ENCODE measurements around the gene TRIB2.

Gene TRIB2

DNA sequence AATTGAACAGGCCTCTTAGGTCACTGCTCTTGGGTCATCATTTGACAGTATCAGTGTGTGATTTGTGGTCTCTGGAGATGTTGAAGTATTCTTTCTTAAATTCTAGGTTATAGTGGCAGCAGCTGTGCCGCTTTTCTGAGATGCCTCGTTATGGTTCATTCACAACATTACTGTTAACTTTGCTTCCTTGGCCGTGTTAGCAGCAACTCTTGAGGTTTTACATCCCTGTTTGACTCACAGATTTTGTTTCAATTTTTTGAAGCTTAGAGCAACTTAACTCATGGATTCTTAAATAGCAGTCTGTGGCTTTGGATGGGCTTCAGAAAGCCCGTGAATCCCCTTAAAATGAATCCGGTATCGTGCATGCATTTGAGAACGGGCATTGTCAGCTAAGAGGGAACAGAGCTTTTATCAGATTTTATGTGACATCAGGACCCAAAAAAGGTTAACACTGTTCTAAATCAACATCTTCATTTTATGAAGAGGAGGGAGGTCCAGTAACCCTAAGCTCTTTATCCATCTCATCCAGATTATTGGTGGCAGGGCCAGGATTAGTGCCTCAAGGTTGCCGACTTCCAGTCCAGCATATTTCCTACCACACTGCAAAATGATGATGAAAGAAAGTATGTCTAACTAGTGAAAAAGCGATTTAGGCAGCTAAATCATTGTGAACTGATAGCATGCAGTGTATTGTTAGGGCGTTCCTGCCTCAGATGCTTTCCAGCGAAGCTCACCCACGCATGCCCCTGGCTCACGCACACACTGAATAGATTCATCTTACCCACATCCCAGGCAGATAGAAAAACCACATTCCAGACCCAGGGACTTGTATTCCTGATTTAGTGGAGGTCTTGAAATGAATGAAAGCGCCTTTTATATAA is 5.1 kb downstream of the TRIB2 start:
- no peak for DNase-seq

DNA sequence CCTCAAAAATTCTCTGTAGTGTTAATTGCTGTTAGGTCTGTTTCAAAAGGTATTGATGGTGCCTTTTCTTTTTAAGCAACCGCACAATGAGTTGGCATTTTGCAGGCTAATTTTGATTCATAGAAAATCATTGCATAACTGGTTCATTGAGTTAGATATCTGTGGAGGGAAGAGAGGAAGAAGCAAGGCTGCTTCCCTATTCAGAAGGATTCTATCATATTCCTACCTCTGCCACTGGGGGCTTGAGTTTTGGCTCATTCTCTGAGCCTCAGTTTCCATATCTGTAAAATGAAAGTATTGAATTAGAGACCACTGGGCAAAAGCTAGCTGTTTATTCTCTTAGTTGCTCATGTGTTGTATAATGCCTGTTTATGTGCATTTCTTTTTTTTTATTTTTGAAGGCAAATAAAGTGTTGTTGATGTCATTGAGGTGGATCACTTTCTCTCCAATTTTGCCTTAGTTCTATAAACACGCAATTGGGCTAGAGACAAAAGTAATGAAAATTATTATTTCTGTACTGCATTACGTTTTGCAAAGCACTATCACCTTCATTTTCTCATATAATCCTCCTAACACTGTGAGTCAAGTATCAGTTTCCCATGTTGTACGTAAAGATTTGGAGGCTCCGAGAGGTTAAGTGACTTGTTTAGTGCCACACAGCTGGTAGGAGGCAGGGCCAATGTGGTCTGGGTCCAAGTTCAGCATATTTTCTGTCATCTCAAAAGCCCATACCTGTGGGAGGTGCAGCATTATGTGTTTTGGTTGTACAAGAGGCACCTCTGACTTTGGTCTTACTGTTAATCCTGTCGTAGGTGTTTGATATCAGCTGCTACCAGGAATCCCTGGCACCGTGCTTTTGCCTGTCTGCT is 5.9 kb downstream of the TRIB2 start:
- peak; percentile 65 for DNase-seq

DNA sequence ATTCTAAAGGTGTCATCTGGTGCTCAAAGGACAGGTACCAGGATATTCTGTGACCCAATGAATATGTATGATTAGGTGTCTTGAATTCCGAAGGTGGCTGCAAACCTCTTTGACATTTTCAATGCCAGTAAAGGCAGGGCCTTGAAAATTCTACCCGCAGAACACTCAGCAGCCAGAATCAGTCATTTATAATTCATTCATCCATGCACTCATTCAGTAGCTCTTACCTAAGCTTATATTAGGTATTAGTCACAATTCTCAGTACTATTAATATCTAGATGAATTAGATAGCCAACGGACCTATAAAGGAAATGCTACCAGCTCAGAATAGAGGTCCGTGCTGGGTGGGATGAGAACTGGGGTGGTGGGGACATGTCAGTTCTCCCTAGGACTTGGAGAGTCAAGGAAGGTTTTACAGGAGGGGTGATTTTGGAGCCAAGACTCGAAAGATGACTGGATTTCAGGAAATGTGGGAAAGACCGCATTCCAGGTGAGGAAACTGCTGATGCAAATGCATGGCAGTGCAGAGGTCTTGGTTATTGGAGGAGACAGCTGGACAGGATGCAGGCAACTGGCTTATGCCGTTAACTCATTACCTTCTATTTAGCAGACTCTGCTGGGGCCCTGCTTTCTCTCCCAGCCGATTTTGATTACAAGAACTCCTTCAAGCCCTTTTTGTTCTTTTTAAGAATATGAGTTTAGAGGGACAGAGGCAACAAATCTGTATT is 7.2 kb downstream of the TRIB2 start:
- no peak for DNase-seq

DNA sequence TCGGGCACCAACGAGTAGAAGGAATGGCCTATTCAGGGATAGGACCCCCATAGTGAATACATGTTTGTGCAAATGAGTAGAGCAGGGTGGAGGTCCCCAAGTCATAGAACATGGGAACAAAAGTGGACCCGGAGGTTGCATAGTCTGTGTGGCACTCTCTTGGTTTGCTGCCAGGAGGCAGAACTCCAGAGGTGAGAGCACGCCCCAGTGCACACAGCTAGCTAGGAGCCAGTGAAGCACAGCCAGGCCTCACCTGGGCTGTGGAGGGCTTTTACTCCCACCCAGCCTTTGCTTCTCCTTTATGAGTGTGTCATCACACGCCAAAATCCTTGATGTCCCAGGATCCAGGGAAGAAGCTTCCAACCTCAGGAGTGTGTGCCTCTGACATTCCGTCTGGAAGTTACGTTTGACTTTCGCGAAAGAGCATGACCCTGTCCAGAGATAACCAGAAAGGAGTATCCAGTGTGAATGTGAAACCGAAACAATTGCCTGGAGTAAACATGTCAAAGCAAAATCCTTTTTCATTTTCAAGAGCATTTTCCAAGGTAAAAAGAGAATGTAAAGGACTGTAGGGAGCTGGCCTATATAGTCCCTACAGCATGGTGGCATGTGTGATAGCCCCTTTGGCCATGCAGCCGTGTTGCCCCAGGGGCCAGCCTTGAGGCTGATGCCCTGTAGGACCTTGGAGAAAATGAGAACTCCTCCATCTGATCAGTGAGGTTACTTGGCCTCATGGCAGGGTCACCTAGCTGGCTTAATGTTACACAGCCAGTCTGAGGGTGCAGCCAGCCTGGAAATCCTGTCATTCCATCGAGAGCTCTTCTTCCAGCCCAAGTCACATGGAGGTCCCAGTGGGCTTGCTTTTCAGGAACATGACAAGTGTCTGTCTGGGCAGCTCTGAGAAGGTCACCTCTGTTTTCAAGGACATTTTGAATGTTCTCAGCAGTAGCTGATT is 8.8 kb downstream of the TRIB2 start:
- no peak for DNase-seq

DNA sequence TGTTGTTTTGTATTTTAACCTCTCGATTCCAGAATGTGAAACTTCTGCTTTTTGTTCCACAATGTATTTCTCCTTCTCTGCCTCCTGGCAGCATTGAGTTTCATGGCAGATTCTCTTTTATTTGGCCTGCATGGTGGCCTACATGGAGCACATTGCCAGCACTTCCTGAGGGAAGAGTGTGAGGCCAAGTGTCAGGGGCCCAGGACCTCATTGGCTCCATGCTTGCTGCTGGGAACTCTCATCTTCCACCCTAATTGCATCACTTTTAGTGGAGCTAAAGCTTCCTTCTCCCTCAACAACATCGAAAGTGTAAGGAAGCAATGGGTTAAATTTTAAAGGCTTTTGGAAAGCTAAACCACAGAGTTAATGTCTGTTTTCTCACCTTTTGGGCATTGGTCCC is 9.5 kb downstream of the TRIB2 start:
- no peak for DNase-seq

DNA sequence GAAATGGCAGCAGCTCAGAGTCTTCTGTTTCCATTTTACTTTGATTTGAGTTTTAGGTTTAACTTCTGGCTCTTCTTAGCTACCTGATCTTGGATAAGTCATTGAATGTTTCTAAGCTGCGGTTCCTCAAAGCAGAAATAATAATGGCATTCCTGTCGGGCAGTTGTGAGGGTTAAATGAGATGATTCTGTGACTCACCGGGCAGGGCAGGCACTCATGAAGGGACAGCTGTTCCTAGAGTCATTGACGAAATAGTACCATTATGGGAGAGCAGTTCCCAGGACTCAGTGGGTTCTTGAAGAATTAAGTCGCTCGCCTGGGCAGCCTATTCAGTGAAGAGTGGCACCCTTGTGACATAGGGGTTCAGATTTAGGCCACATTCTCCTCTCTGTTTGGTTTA is 10.3 kb downstream of the TRIB2 start:
- DNase-seq: no peak

DNA sequence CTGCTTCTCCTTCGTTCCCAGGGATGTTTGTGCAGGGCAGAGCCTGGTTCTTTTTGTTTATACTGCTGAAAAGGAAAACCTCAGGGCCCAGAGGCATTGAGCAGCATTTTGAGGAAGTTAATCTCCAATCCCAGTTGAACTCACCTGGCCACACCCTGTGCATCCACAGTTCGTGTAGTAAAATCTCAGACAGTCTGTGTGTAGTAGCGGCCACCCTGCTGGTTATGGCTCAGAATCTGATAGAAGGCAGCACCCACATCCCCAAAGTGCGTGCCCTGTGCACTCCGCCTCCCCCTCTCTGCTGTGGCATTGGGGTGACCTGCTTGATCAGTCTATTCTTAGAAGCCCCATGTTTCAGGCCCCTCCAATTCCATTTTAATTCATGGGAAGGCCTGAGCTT is 10.9 kb downstream of the TRIB2 start:
- DNase-seq: no peak

DNA sequence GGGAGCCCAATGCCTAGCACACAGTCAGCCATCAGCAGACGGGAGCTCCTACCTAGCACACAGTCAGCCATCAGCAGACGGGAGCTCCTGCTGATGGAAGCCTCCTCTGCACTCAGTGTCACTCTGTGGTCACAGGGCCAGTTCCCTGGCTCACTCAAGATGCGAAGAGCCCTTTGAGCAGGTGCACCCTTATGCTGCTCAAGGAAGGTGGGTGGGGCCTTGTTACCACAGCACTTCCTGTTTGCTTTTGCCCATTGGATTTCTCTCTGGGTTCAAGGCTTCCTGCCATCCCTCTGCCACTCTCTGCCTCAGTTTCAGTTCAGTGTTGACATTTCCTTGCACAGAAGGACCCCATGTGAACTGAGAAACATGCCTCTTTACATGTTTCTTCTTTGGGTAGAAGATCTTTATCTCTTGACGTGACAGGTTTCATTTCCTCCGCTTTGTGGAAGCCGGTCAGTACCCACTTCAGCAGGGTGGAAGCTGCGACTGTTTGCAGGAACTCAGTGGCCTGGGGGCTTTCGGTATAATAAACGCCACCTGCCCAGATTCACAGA is 11.6 kb downstream of the TRIB2 start:
- no peak for DNase-seq

DNA sequence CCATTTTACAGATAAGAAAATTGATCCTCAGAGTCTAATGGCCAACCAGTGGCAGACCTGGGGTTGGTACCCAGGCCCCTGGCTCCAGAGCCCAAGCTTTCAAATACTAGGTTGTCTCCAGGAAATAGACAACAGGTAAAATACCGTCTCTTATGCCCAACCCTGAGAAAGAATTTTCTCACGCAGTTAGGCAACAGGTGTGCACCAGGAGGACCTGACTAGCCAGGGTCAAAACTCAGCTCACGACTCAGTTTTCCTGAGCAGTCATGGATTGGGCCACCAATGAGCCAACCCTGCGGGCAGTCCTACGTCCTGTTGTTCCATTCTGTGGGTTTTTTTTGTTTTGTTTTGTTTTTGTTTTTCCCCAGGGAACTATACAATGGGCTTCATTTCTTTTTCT is 13.5 kb downstream of the TRIB2 start:
- no peak for DNase-seq

DNA sequence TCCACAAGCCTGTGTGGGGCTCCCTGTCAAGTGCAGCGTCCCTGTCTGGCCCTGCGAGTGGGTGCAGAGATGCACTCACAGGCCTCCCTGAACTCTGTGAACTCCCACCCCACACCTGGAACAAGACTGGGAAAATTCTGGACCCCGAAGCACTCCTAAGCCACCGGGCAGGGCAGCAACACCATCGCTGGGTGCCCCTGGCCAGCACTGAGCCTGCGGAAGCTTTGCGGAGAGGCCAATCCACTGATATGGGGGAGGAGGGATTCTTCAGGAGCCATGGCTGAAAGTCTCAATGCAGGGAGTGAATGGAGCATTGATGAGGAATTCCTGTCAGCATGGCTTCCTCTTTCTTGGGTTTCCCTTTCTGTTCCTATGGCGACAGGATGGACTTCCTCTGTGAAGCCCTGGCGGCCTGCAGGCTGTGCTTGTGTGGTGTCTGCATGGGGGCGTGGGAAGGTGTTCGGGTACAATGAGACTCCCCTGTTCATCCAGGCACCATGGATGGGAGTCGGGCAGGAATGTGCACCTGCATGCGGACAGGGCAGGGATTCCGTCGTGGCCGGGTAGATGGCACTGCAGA is 15.1 kb downstream of the TRIB2 start:
- DNase-seq: no peak

DNA sequence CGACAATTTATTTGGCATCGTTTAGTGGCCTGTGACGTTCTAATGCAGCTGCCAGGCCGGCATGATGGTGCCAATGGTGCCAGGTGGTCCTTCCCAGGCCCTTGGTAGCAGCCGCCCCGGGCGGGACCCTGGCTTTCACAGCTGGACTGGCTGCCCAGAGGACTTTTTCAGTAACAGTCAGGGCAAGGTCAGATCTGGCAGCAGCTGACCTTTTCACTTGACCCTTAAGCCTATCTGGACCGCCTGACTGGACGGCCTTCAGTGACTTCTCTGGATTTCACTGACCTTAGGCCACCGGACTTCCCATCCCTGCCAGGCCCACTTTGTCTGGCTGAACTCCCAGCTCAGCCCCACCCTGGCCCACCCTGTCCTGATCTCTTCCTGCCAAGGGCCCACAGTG is 15.9 kb downstream of the TRIB2 start:
- no peak for DNase-seq

DNA sequence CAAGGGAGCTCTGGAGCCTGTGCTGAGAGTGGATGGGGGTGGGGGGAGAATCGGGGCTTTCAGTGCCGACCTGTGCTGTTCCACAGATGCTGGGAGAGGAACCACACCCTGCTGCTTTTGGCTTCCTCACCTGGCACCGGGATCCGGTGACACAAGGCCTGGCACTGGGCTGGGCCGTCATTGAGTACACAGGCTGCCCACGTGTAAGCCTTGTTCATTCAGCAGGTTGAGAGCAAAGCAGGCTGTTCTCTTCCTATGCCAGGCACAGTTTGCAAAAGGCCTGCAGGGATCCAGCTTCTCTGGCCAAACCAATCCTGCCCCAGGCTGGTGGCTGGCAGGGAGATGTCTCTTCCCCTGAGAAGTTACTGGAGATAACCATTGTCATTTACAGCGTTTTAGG is 17.1 kb downstream of the TRIB2 start:
- no peak for DNase-seq

DNA sequence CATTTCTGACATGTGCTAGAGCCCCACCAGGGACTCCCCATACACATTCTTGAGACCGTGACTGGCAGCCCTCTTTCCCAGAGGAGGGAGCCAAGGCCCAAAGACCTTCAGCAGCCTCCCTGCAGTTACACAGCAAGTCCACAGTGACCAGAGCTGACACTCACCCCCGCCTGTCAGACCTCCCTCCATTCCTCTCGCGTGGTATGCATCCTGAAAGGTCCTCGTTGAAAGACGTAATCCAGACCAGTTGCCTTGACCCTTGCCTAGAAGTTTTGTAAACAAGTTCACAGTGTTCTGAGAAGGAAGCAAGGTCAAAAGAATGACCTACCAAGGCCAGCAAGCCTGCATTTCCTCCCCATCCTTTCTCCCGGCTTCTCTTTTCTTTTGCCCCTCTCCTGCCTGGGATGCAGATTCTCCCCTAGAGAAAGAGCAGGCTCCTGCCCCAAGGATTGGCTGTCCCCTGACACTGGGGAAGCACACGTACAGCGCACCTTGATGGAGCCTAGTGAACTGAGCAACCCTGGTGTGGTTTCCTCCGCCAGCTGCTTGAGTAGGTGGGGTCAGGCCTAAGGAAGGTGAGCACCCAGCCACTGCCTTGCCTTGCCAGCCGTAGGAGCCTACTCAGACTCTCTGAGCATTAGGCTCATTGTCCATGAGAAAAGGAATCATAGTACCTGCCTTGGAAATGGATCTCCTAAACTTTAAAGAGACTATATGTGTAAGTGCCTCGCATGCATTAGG is 18.3 kb downstream of the TRIB2 start:
- DNase-seq: no peak

DNA sequence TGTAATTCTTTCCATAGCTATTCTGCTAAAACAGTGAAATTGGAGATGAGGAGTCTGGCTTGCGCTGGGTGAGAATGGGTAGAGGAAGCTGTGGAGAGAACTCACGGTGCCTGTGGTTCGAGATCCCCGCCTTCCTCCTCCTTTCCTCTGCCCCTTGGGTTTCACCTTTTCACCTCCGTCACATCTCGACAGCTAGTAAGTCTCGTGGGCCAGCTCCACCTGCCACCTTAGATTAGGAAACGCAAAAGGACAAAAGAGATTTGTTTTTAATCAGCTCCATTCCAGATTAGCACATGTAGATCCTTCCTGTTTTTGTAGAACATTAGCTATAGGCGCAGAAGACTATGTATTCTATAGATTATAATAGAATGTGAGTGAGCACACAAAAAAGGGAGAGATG is 20.6 kb downstream of the TRIB2 start:
- no peak for DNase-seq

DNA sequence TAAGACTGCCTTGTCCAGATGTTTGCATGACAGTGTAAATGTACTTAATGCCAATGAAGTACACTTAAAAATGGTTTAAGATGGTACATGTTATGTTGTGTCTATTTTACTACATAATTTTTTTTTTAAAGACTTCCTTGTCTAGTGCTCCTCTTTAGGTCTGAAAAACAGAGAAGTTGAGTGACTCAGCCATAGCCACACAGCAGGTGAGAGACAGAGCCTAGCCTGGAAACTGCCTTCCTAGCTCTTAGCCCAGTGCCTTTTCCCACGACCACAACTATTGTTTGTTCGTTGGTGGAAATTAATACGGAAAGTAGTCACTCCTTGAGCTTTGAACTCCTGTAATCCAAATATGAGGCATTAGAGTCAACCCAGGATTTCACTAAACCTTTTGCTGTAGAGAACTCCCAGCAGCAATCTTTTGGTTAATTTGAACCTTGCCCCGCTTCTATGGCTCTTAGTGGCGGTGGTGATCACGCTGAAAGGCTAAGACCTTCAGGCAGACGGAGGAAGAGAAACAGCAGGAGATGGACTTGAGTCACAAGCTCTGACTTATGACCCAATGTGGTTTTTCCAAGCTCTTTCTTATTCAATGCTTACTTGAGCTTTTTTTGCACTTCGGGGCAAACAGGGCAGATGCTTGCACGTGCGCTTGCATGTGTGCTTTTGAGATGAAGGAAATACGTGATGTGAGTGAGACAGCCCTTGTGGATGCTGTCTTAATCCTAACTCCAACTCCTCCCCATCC is 21.2 kb downstream of the TRIB2 start:
- no peak for DNase-seq

DNA sequence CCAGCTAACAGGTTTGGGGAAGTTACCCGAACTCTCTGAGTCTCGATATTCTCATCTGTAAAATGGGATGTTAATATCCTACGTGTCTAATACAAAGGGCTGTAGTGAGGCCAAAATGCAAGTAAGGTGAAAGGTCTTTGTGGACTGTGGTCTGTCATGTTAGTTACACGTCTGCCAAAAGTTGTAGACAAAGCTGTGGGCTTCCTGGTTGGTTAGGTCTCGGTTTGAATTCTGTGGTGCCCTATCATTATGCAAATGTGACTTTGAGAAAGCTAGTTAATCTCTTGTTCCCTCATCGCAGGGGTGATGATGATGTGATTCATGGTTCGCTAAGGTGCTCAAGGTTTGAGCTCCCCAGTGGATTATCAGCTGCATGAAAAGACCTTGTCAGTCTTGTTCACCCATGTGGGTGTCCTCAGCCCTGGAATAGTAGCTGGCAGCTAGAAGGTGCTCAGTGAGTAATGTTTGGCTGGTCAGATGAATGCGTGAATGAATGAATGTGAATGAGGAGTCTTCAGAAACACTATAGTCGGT is 23.1 kb downstream of the TRIB2 start:
- DNase-seq: no peak

DNA sequence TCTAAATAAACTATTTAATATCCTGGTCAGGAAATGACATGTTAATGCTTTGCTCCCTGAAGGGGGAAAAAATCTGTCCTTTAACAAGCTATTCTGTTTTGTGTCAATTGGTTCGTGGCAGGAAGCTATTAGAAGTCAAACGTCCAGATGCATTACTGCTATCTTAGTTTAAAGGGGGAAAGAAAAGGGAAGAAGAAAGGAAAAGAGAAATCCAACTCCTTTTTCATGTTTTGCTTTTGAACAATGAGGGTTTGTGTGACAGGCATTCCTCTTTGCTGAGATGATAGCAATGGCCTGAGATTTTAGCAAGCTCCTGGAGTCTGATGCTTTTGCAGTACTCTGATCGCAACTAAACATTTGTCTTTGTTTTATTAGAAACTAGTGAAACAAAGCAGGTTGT is 24.6 kb downstream of the TRIB2 start:
- no peak for DNase-seq

DNA sequence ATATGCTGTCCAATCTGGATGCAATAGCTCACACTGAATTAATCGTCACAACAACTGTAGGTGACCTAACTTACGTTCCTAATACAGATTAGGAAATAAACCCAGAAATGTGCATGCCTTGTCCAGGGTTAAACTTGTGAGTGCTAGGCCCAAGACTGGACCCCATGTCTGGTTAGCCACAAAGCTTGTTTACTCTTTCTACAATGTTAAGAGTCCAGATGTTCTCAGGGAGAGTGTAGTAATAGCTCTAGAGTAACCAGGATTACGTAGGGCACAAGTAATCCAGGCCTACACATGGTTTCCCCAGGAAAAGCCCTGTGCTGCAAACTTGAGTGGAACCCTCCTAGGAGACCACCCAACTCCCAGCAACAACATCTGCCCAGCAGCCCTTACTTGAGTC is 26.2 kb downstream of the TRIB2 start:
- DNase-seq: no peak

DNA sequence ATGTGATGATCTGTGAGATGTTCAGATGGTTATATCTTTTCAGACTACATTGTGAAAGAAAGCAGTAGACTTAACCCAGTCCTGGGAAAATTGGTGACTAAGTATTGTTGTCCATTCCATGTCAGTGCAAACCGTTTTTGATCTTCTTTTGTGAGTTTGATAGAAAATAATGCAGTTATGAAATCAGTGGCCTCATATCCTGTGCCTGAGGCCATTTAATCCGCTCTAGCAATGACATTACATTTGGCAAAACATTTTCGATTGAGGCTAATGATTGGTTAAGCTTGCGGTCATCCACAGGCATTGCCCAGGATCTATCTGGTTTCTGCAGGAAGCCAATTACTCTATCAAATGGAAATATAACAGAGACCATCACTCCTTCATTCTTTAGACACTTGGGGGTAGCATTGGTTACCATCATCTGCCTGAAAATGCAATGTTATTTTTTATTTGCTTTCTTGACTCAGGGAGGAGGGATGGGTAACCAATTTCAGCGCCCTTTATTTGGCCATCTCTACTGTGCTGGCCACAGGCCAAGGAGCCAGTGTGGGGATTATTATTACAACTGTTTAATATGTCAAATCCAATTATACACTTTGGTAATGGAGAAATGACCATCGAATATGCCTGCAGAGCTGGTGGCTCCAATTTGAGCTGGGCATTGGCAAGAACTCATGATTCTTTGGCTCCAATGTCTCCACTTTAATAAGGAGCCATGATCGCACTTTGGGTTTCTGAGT is 33.6 kb downstream of the TRIB2 start:
- DNase-seq: no peak
